Measurements from ENCODE around the gene FABP7. TPM values are rescaled to one million over a fixed set of nuclear protein-coding genes. Genes with fewer than 3 reads are reported as not detected.

The FABP7 gene
- total RNA-seq, 1 donor from 2014 or later, result 7.6 TPM

DNA sequence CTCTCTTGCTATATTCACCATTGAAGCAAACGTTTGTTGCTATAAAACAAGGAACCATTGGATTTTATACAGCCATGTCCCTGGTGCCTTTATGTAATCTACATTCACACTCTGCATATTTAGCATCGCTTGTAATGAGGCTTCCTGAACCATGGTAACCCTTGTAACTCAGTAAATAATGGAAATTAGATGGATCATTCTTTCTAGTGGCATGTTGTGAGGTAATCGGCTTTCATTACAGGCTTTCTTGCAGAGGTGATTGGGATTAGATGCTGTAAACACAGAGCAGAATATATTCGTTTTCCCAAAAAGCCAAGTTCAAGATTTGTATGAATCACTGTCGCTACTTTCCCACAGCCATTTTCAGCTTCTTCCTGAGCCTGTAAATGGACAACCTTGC is 45.6 kb downstream of the FABP7 start:
- no peak for TF ChIP-seq CTCF (conservative IDR thresholded peaks at IDR 0.05)
- H3K9me3 Mint-ChIP-seq, result no peaks in the 10 kb centered on the region
- no peak overlapping the region for H3K4me3 Mint-ChIP-seq
- no peaks in the 10 kb centered on the region for H3K4me1 Mint-ChIP-seq (ENCODE audit: unreplicated experiment)
- no peaks in the 10 kb centered on the region for H3K36me3 Mint-ChIP-seq
- H3K27ac Mint-ChIP-seq, result no peak overlapping the region
- DNase-seq (ENCODE audit: extremely low spot score, unreplicated experiment), result no peak
- no peaks in the 10 kb centered on the region for H3K27me3 Mint-ChIP-seq

- H3K4me1 Mint-ChIP-seq (ENCODE audit: unreplicated experiment), result peaks cover 5% of the 10 kb centered on the region
- DNase-seq (ENCODE audit: extremely low spot score, unreplicated experiment), result no peak
- no peak for TF ChIP-seq CTCF (conservative IDR thresholded peaks at IDR 0.05)
- H3K36me3 Mint-ChIP-seq, result no peaks in the 10 kb centered on the region
- no peak overlapping the region for H3K27ac Mint-ChIP-seq
- no peak overlapping the region for H3K4me3 Mint-ChIP-seq
- H3K27me3 Mint-ChIP-seq, result no peaks in the 10 kb centered on the region
- H3K9me3 Mint-ChIP-seq, result no peaks in the 10 kb centered on the region
These were observed 49.9 kb downstream of the FABP7 start for GRCh38 chr6:122829456-122829855.

- TF ChIP-seq CTCF (conservative IDR thresholded peaks at IDR 0.05), result no peak
- peaks cover 5% of the 10 kb centered on the region for H3K4me1 Mint-ChIP-seq (ENCODE audit: unreplicated experiment)
- no peaks in the 10 kb centered on the region for H3K9me3 Mint-ChIP-seq
- H3K27ac Mint-ChIP-seq, result peak overlapping the region; percentile 61
- no peaks in the 10 kb centered on the region for H3K27me3 Mint-ChIP-seq
- no peaks in the 10 kb centered on the region for H3K36me3 Mint-ChIP-seq
- no peak overlapping the region for H3K4me3 Mint-ChIP-seq
- no peak for DNase-seq (ENCODE audit: extremely low spot score, unreplicated experiment)
These were observed 52.0 kb downstream of the FABP7 start for GRCh38 chr6:122831511-122831910.

DNA sequence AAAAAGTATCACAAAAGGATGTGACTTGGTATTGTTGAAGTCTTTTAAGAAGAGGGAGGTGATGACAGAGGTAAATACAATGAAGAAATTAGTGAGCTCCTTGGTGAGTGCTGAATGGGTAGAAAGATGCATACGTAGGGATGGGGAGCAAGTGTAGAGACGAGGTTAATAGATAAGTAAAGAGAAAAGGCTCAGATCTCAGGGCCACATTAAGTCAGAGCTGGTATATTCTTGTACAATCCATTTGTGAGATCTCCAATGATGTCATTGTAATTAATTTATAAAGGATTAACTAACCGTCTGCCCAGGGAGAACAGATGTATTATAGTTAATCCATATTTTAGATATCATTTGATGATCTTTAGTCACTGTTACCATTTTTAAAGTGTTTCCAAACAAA is 52.9 kb downstream of the FABP7 start:
- Mint-ChIP-seq H3K9me3 (no peaks in the 10 kb centered on the region), H3K27ac (no peak overlapping the region), H3K27me3 (no peaks in the 10 kb centered on the region), H3K4me3 (no peak overlapping the region), H3K36me3 (no peaks in the 10 kb centered on the region), H3K4me1 (ENCODE audit: unreplicated experiment) (peaks cover 5% of the 10 kb centered on the region)
- TF ChIP-seq CTCF (conservative IDR thresholded peaks at IDR 0.05), result no peak
- DNase-seq (ENCODE audit: extremely low spot score, unreplicated experiment), result no peak

GRCh38 chr6:122833021-122833491 is 53.5 kb downstream of the FABP7 start:
- Mint-ChIP-seq H3K27ac (no peak overlapping the region), H3K36me3 (no peaks in the 10 kb centered on the region), H3K4me3 (no peak overlapping the region), H3K9me3 (no peaks in the 10 kb centered on the region), H3K4me1 (ENCODE audit: unreplicated experiment) (peaks cover 5% of the 10 kb centered on the region), H3K27me3 (no peaks in the 10 kb centered on the region)
- no peak for TF ChIP-seq CTCF (conservative IDR thresholded peaks at IDR 0.05)
- DNase-seq (ENCODE audit: extremely low spot score, unreplicated experiment), result no peak

Other genes starting within 250 kb of the FABP7 start
- 31.7 and 56.8 TPM in 2 replicates for gene PKIB, start 169.3 kb upstream of the FABP7 start, total RNA-seq (ENCODE audit: low replicate concordance)
- gene SMPDL3A, start 9.5 kb downstream of the FABP7 start, total RNA-seq (ENCODE audit: low replicate concordance), result 9.4 and 18.0 TPM in 2 replicates
- 0.62 and 0.75 TPM in 2 replicates for gene CLVS2, start 216.5 kb downstream of the FABP7 start, total RNA-seq (ENCODE audit: low replicate concordance)

Data from type B pancreatic cell (in vitro differentiated cells).